Stimulated activated CD4-positive, alpha-beta T cell treated with anti-CD3 and anti-CD28 coated beads, Interleukin-4, amount 100 ng/mL, for 4 hours (primary cell): Measurements from ENCODE around the gene PEX10.

ENCODE experiments used
- DNase-seq, 2 experiments: peaks; one replicate each; pipeline ENCODE4 v3.0.0-alpha.2; 2020

The PEX10 gene

GRCh38 chr1:2403273-2403672 is 9.1 kb downstream of the PEX10 start:
- no peak for DNase-seq

GRCh38 chr1:2402420-2402819 is 9.9 kb downstream of the PEX10 start:
- no peak for DNase-seq

- DNase-seq: no peak
Observed at GRCh38 chr1:2400950-2401649, 11.3 kb downstream of the PEX10 start.

- DNase-seq: no peak
Observed at GRCh38 chr1:2400576-2400909, 11.8 kb downstream of the PEX10 start.

- no peak for DNase-seq
Observed at GRCh38 chr1:2399890-2400575, 12.3 kb downstream of the PEX10 start.

GRCh38 chr1:2398871-2399270 is 13.5 kb downstream of the PEX10 start:
- DNase-seq: no peak

GRCh38 chr1:2397007-2397679 is 15.2 kb downstream of the PEX10 start:
- no peak for DNase-seq

GRCh38 chr1:2396476-2396875 is 15.9 kb downstream of the PEX10 start:
- DNase-seq: no peak

- DNase-seq: no peak
Observed at GRCh38 chr1:2396059-2396458, 16.3 kb downstream of the PEX10 start.

- DNase-seq: no peak
Observed at GRCh38 chr1:2395245-2395644, 17.1 kb downstream of the PEX10 start.

GRCh38 chr1:2394761-2395160 is 17.6 kb downstream of the PEX10 start:
- DNase-seq: no peak

GRCh38 chr1:2394220-2394619 is 18.1 kb downstream of the PEX10 start:
- no peak for DNase-seq

GRCh38 chr1:2393471-2393877 is 18.9 kb downstream of the PEX10 start:
- DNase-seq: no peak

- no peak for DNase-seq
Observed at GRCh38 chr1:2392686-2393085, 19.7 kb downstream of the PEX10 start.

GRCh38 chr1:2391931-2392509 is 20.3 kb downstream of the PEX10 start:
- no peak for DNase-seq

GRCh38 chr1:2391041-2391930 is 21.1 kb downstream of the PEX10 start, which contains the start of the genes MORN1 and RER1:
TSS of gene MORN1 (minus strand) at chr1:2391554. CDS start at chr1:2391533, 21 bp downstream.
TSS of gene RER1 (plus strand) at chr1:2391841. CDS start at chr1:2395791, 3,950 bp downstream.
- peak; percentile 97 to 99 for DNase-seq

GRCh38 chr1:2389644-2390043 is 22.7 kb downstream of the PEX10 start:
- DNase-seq: no peak

GRCh38 chr1:2388004-2388913 is 24.1 kb downstream of the PEX10 start:
- DNase-seq: no peak

- no peak for DNase-seq
Observed at GRCh38 chr1:2386636-2387611, 25.4 kb downstream of the PEX10 start.

- no peak for DNase-seq
Observed at GRCh38 chr1:2385606-2386280, 26.6 kb downstream of the PEX10 start.
